CD4-positive, alpha-beta T cell treated with Interleukin-2 at 100 ng/mL for 4 hours (primary cell): ENCODE data around the gene NCBP2.
A peak's percentile ranks its signal among the peaks of the same experiment; 100 is the strongest.

Experiments used
- DNase-seq: peaks from one replicate; pipeline ENCODE4 v3.0.0-alpha.2; 2020; ENCODE audit warnings: low spot score

NCBP2 gene

DNA sequence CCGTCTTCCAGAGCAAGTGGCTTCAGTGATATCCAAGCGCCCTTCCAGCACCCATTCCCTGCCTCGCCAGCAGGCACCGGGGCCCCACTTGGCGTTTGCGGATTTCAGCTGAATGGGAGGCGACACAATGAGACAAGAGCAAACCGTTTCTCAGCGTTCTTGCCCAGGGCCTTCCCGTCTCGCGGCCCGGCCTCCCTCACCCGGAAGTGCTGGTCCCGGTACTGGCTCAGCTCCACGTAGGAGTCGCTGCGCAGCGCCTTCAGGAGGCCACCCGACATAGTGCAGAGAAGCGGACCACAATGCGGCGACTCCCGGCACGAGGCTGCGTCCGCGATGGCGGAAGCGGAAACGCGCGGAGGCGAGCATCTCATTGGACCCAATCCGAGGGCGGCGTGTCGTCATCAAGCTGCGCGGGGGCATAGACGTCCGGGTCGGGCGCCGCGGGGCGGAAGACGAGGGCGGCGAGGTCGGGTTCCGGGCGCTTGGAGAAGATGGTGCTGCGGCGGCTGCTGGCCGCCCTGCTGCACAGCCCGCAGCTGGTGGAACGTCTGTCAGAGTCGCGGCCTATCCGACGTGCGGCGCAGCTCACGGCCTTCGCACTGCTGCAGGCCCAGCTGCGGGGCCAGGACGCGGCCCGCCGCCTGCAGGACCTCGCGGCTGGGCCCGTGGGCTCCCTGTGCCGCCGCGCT is at the start of gene NCBP2:
NCBP2 (minus strand) TSS at position 303 of the 689 bp plus-strand sequence; CDS start at position 278, 25 bp downstream.
- peak; percentile 99 for DNase-seq

DNA sequence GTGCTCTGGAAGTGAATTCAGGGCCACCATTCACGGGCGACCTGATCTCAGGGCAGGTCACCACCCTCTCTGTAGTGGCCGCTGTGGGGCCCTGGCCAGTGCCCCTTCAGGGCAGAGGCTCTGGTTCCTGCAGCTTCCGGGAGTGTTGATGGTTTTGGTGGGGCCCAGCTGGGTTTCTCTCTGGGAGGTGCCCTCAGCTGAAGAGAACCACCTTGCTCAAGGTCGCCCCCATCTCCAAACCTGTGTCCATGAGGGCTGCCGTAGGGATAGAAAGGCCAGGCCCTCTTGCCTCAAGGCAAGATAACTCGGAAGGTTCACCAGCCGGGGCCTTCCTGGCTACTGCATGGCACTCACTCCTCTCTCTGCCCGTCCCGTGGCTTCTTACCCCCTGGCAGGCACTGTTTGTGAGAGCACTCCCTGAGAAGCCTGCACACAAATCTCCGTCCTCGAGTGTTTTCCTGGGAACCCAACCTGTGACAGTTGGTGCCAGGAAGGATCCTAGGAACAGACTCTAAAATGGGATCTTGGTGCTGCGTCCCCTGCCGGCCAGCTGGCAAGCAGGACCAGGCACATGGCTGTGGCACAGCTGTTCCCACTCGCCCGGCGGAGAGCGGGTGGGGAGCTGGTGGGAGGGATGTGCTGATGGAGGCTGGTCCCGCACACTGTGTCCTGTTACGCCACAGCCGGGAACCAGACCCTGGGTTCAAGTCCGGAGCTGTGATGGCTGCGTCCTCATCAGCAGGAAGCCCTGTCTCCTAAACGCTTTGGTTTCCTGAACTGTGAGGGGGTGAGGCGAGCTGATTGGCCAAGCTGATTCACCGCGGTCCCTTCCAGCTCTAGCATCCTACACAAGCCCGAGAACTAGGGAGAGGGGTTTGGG is 49.5 kb upstream of the NCBP2 start:
- no peak for DNase-seq

- no peak for DNase-seq
Observed at GRCh38 chr3:196990601-196991007, 48.3 kb upstream of the NCBP2 start.

GRCh38 chr3:196989721-196990262 is 47.5 kb upstream of the NCBP2 start:
- DNase-seq, result no peak

DNA sequence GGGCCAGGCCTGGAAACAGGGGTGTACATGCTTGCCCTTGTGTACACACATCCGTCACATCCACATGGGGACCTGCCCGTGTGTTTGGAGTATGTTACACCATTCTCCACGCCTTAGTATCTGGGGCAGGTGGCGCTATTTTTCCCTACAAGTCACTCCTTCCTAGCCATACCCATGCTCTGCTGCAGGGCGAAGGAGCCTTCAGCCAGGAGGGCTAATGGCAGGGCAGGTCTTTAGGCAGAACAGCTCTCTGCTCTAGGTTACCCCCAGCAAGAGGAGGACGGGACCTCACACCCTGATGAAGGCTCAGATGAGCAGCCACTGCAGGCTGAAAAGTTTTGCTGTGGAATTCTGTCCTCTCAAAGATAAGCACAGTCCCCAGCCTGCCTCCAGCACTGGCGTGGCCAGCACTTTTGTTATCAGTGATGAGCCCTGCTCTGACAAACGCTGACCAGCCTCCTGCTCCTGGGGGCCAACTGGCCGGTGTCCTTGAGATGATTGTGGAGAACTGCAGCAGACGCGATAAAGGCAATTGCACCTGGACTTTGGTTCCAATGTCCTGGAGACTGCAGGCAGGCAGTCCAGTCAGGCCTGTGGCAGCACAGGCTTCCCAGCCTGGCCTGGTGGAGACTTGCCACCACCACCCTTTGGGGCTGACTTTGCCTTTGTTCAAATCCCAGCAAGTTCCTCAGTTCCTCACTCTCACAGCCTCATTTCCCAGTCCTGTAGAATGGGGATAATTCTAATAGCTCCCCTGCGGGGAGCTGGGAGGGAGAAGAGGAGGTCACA is 46.1 kb upstream of the NCBP2 start:
- no peak for DNase-seq

- no peak for DNase-seq
Observed at GRCh38 chr3:196987022-196987421, 44.7 kb upstream of the NCBP2 start.

DNA sequence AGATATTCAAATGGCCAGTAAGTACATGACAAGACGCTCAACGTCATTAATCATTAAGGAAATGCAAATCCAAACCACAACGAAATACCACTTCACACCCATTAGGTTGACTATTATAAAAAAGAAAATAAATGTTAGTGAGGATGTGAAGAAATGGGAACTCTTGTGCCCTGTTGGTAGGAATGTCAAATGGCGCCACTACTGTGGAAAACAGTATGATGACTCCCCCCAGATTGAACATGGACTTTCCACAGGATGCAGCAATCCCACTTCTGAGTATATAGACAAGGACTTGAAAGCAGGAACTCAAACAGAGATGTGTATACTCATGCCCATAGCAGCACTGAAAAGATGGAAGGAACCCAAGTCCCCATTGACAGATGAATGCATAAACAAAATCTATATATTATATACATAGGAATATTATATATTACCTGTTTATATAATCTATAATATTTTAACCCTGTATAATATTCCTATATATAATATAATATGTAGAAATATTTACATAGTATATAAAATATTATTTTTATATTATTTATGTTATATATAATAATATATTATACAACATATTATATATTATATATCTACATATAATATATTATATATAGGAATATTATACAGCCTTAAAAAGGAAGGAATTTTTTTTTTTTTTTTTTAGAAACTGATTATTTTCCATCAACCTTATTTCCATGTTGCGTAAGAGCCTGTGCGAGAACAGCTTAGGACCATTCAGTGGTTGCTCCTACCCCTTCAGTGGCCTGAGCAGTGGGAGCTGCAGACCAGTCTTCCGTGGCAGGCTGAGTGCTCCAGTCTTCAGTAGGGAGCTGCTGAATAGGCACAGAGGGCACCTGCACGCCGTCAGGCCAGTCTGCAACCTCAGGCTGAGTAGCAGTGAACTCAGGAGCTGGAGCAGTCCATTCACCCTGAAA is 43.9 kb upstream of the NCBP2 start:
- DNase-seq, result no peak

GRCh38 chr3:196985298-196985697 is 43.0 kb upstream of the NCBP2 start:
- no peak for DNase-seq

GRCh38 chr3:196983186-196983585 is 40.9 kb upstream of the NCBP2 start:
- no peak for DNase-seq

DNA sequence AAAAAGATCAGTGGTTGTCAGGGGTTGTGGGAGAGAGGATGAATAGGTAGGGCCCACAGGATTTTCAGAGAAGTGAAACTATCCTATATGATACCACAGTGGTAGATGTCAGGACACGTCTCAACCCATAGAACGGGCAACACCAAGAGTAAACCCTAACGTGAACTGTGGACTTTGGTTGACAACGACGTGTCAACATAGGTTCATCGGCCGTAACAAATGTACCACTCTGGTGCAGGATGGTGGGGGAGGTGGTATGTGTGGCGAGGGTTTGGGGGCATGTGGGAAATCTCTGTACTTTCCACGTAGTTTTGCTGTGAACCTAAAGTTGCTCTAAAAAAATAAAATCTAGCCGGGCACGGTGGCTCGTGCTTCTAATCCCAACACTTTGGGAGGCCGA is 39.3 kb upstream of the NCBP2 start:
- DNase-seq, result no peak

GRCh38 chr3:196979545-196979944 is 37.2 kb upstream of the NCBP2 start:
- no peak for DNase-seq

- no peak for DNase-seq
Observed at GRCh38 chr3:196976941-196977340, 34.6 kb upstream of the NCBP2 start.

- DNase-seq, result no peak
Observed at GRCh38 chr3:196975349-196975748, 33.0 kb upstream of the NCBP2 start.

GRCh38 chr3:196974661-196975060 is 32.3 kb upstream of the NCBP2 start:
- no peak for DNase-seq

GRCh38 chr3:196971094-196971698 is 28.9 kb upstream of the NCBP2 start:
- no peak for DNase-seq

- DNase-seq, result no peak
Observed at GRCh38 chr3:196970547-196971093, 28.3 kb upstream of the NCBP2 start.

- peak; percentile 64 for DNase-seq
Observed at GRCh38 chr3:196969660-196970546, 27.6 kb upstream of the NCBP2 start.

DNA sequence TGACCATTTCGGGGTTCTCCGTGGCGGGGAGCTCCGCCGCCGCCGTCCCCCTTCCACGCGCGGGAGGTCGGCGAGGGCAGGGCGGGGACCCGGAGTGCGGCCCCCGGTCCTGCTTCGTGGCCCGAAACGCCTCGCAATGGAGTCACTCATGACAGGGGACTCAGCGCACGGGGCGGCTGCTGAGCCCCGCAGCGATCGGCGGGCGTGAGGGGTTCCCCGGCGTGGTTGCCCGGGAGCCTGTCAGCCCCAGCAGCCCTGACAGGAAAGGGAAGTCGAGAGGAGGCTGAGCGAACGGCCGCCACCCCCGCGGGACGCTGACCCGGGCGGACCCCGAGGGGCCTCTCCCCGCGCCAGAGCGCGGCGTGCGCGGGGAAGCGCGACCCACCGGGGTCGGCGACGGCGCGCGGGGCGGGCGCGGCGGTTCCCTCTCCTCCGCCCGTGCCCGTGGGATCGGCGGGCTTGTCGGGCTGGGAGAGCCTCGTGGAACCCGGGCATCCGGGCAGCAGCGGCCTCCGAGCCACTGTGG is 26.9 kb upstream of the NCBP2 start:
- DNase-seq, result peak; percentile 16
